Uterus (tissue), 2 donors: ENCODE results near the gene ATP8B3.

ENCODE experiments used
- CTCF ChIP-seq, 4 experiments: fragments of 200-600 bp in 2 of 4; fragments of 450-650 bp in 2 of 4; sonication (generic) in 2 of 4; IDR thresholded peaks; one replicate each; pipeline ENCODE4 v1.5.1; 2016 to 2019; ENCODE audit warnings: antibody characterized with exemption in 4 of 4, mild to moderate bottlenecking in 2 of 4, moderate library complexity in 1 of 4
- POLR2A ChIP-seq, 2 donors: fragments of 450-650 bp; IDR thresholded peaks; one replicate each; pipeline ENCODE4 v1.6.1; 2016; ENCODE audit warnings: antibody characterized with exemption in 2 of 2, mild to moderate bottlenecking in 1 of 2, moderate library complexity in 1 of 2

- TF ChIP-seq POLR2A (IDR thresholded peaks at IDR 0.05) (no peak), CTCF (IDR thresholded peaks at IDR 0.05) (no peak)
Measured at GRCh38 chr19:1845642-1846041, 33.6 kb upstream of the ATP8B3 start.
